PC-3 (cell line): Measurements from ENCODE around the gene SENP6. TPM values are rescaled to one million over a fixed set of nuclear protein-coding genes. Genes with fewer than 3 reads are reported as not detected.
A peak's percentile ranks its signal among the peaks of the same experiment; 100 is the strongest.

Experiments
- ATAC-seq: fragments of 200-7000 bp; cut with Tn5 transposase; 2 replicates; pipeline ENCODE4 v1.9.1; 2020; ENCODE audit warnings: mild to moderate bottlenecking, moderate library complexity
- BruUV-seq: library from RNA; stranded (reverse); fragments of 400-500 nt; replicated peaks from 2 replicates; lab custom pipeline; 2021; lab: Mats Ljungman, UMichigan
- CTCF ChIA-PET: fragments of 300-600 bp; sonication (Branson Sonifier 250); formaldehyde crosslinking; loops from one replicate; lab custom pipeline; 2022; ENCODE audit warnings: antibody characterized with exemption; lab: Charles Lee
- POLR2A ChIA-PET: fragments of 300-600 bp; sonication (Branson Sonifier 250); formaldehyde crosslinking; loops from one replicate; lab custom pipeline; 2022; ENCODE audit warnings: antibody characterized with exemption; ENCODE audit not compliant: unreplicated experiment; lab: Charles Lee
- DNase-seq: peaks from one replicate; pipeline ENCODE4 v3.0.0-alpha.2; 2015
- H2AFZ ChIP-seq: fragments of 300-600 bp; sonication (generic); 2 replicates; pipeline ENCODE4 v1.6.0; 2016; ENCODE audit warnings: antibody characterized with exemption, low read length
- H3F3A ChIP-seq: fragments of 300-600 bp; sonication (generic); one replicate; pipeline ENCODE4 v1.6.0; 2017; ENCODE audit warnings: antibody characterized with exemption, low read length, control low read depth, mild to moderate bottlenecking; ENCODE audit not compliant: unreplicated experiment
- H3K27ac ChIP-seq: fragments of 300-600 bp; sonication (generic); 2 replicates; pipeline ENCODE4 v1.5.1; 2016; ENCODE audit warnings: mild to moderate bottlenecking, low read length
- H3K27me3 ChIP-seq: fragments of 300-600 bp; sonication (generic); 2 replicates; pipeline ENCODE4 v1.6.1; 2016; ENCODE audit warnings: low read length, mixed read lengths
- H3K36me3 ChIP-seq: fragments of 300-600 bp; sonication (generic); 2 replicates; pipeline ENCODE4 v1.6.1; 2016; ENCODE audit warnings: low read depth, mixed run types, low read length, mixed read lengths
- H3K4me1 ChIP-seq: fragments of 300-600 bp; sonication (generic); 2 replicates; pipeline ENCODE4 v1.5.1; 2016; ENCODE audit warnings: low read length; ENCODE audit not compliant: insufficient read depth
- H3K4me2 ChIP-seq: fragments of 300-600 bp; sonication (generic); 2 replicates; pipeline ENCODE4 v1.6.0; 2016; ENCODE audit warnings: low read length
- H3K4me3 ChIP-seq: fragments of 300-600 bp; sonication (generic); 2 replicates; pipeline ENCODE4 v1.5.1; 2016; ENCODE audit warnings: mild to moderate bottlenecking, low read length, mixed read lengths
- H3K79me2 ChIP-seq: fragments of 300-600 bp; sonication (generic); 2 replicates; pipeline ENCODE4 v1.6.1; 2017; ENCODE audit warnings: low read length, mixed read lengths
- H3K9ac ChIP-seq: fragments of 300-600 bp; sonication (generic); 2 replicates; pipeline ENCODE4 v1.6.0; 2016; ENCODE audit warnings: mild to moderate bottlenecking, low read length
- H3K9me2 ChIP-seq: fragments of 300-600 bp; sonication (generic); replicated peaks from 2 replicates; pipeline ENCODE4 v1.6.1; 2016; ENCODE audit warnings: mixed run types, low read length, mixed read lengths
- H3K9me3 ChIP-seq: fragments of 300-600 bp; sonication (generic); 2 replicates; pipeline ENCODE4 v1.6.1; 2016; ENCODE audit warnings: low read length, mixed read lengths
- H4K20me1 ChIP-seq: fragments of 300-600 bp; sonication (generic); 2 replicates; pipeline ENCODE4 v1.6.1; 2016; ENCODE audit warnings: low read length, mixed read lengths
- CTCF ChIP-seq: fragments of 300-600 bp; sonication (generic); conservative IDR thresholded peaks from 2 replicates; pipeline ENCODE4 v1.5.1; 2017; ENCODE audit warnings: antibody characterized with exemption, low read depth, mild to moderate bottlenecking, low read length
- EZH2 ChIP-seq: fragments of 300-600 bp; sonication (generic); IDR thresholded peaks from one replicate; pipeline ENCODE4 v1.6.1; 2017; ENCODE audit warnings: antibody characterized with exemption, mild to moderate bottlenecking, low read length; ENCODE audit not compliant: unreplicated experiment
- EZH2phosphoT487 ChIP-seq: fragments of 300-600 bp; sonication (generic); IDR thresholded peaks from 2 replicates; pipeline ENCODE4 v1.6.1; 2018; ENCODE audit warnings: mild to moderate bottlenecking, antibody characterized with exemption, low read length, borderline replicate concordance
- intact Hi-C: fragments of 100-400 bp; cut with micrococcal nuclease; formaldehyde crosslinking; loops from 2 replicates; pipeline ENCODE4 v1.9.0; 2023
- total RNA-seq: library from RNA; depleted of rRNA; stranded (reverse); fragments of >200 nt; gene quantifications from 2 replicates; pipeline ENCODE4 v1.2.3, GENCODE V29; 2014

The SENP6 gene
- total RNA-seq, 1 experiment from 2014 or later: 36.3 TPM

GRCh38 chr6:75600768-75601167 lies 912 bp upstream of the SENP6 start:
- H3K9me2 ChIP-seq: no peaks in the 10 kb centered on the region
- ChIA-PET POLR2A (no interaction called here), CTCF (no interaction called here)
- no peak for ATAC-seq
- no peaks in the 10 kb centered on the region for H3K27me3 ChIP-seq
- peak overlapping the region; percentile 100 for H3K9ac ChIP-seq
- H3K4me3 ChIP-seq: peak overlapping the region; percentile 90
- peaks cover 3% of the 10 kb centered on the region; the same call in 1 of the 2 replicates for H3K36me3 ChIP-seq
- TF ChIP-seq CTCF: no peak
- no peak for TF ChIP-seq EZH2phosphoT487
- TF ChIP-seq EZH2: no peak
- H3K4me1 ChIP-seq: peaks cover 11% of the 10 kb centered on the region
- H2AFZ ChIP-seq: peak overlapping the region; percentile 84; the same call in 1 of the 2 replicates
- peaks cover 25% of the 10 kb centered on the region; the same call in 1 of the 2 replicates for H4K20me1 ChIP-seq
- no peak overlapping the region for H3K27ac ChIP-seq
- no peak for DNase-seq
- peaks cover 51% of the 10 kb centered on the region for H3K79me2 ChIP-seq
- intact Hi-C loops: no loop called here
- H3K9me3 ChIP-seq: no peaks in the 10 kb centered on the region
- no peaks in the 10 kb centered on the region for H3F3A ChIP-seq
- BruUV-seq: TSS peak; percentile 68
- peak overlapping the region; percentile 86 for H3K4me2 ChIP-seq

GRCh38 chr6:75602246-75603105 lies 796 bp downstream of the SENP6 start:
- peak; percentile 8 for DNase-seq
- no TSS peak for BruUV-seq
- POLR2A ChIA-PET: interaction anchor here (0.6 kb wide), 1 partner anchor 334 kb away, joined by 5 read pairs; no protein-coding TSS in a partner anchor

More at GRCh38 chr6:75602246-75603105, 796 bp downstream of the SENP6 start:
- intact Hi-C loops: no loop called here
- Histone ChIP-seq H3K27me3 (no peaks in the 10 kb centered on the region), H2AFZ (peak overlapping the region; percentile 80), H3K9me2 (no peaks in the 10 kb centered on the region), H3K4me1 (peaks cover 11% of the 10 kb centered on the region), H3K36me3 (peaks cover 3% of the 10 kb centered on the region; the same call in 1 of the 2 replicates), H3K9me3 (no peaks in the 10 kb centered on the region), H3K79me2 (peaks cover 68% of the 10 kb centered on the region), H3K9ac (peak overlapping the region; percentile 100), H3K27ac (peak overlapping the region; percentile 86), H3F3A (no peaks in the 10 kb centered on the region), H3K4me2 (peak overlapping the region; percentile 89), H4K20me1 (peaks cover 25% of the 10 kb centered on the region; the same call in 1 of the 2 replicates), H3K4me3 (peak overlapping the region; percentile 90)
- TF ChIP-seq EZH2 (no peak), EZH2phosphoT487 (no peak), CTCF (no peak)
- ATAC-seq: peak; percentile 41
- CTCF ChIA-PET: interaction anchor here (0.5 kb wide), 1 partner anchor 359 kb away, joined by 3 read pairs; the partner anchor contains the start of gene COX7A2
